HG02943 (cell line): ENCODE results near the gene ANTXR1.

ENCODE experiments used
- ATAC-seq: cut with Tn5 transposase; IDR thresholded peaks from one replicate; pipeline ENCODE4 v1.9.1; 2021; ENCODE audit warnings: mild to moderate bottlenecking, low read depth, moderate library complexity; ENCODE audit not compliant: unreplicated experiment

Gene ANTXR1

DNA sequence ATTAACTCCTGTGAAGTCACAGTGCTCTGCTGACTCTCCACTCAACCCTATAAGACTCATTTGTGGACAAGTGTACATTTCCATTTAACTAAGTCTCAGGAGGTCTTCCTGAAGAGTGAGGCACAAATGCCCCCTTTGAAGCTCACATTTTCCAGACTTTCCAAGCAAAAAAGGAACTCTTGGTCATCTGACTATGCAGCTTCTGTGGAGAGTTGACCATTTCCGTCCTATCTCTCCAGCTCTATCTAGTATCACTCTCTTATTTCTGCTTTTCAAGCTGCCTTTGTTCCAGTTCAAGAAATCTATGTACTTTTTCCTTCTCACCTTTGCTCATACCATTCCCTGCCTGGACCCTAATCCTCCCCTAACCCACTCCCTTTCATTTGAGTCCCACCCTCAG is 77.0 kb downstream of the ANTXR1 start:
- ATAC-seq = no peak

- no peak for ATAC-seq
Observed at GRCh38 chr2:69090820-69091219, 77.8 kb downstream of the ANTXR1 start.

DNA sequence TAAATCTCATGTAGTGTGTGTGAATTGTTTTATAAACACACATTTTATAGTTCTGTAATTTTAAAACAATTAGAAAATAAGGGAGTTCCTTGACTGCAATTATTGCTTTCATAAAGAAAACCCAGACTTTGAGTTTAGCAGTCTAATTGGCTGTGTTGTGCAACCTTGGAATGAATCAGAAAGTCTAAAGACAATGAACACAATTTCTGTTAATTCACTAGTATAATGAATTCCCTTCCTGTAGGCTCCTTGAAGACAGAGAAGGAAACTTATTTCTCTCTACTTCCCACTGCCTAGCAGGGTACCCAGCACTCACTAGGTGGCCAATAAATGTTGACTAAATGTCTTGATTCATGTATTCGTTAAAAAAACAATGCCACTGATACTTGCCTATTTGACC is 79.9 kb downstream of the ANTXR1 start:
- ATAC-seq = no peak

- no peak for ATAC-seq
Observed at GRCh38 chr2:69095305-69095704, 82.3 kb downstream of the ANTXR1 start.

DNA sequence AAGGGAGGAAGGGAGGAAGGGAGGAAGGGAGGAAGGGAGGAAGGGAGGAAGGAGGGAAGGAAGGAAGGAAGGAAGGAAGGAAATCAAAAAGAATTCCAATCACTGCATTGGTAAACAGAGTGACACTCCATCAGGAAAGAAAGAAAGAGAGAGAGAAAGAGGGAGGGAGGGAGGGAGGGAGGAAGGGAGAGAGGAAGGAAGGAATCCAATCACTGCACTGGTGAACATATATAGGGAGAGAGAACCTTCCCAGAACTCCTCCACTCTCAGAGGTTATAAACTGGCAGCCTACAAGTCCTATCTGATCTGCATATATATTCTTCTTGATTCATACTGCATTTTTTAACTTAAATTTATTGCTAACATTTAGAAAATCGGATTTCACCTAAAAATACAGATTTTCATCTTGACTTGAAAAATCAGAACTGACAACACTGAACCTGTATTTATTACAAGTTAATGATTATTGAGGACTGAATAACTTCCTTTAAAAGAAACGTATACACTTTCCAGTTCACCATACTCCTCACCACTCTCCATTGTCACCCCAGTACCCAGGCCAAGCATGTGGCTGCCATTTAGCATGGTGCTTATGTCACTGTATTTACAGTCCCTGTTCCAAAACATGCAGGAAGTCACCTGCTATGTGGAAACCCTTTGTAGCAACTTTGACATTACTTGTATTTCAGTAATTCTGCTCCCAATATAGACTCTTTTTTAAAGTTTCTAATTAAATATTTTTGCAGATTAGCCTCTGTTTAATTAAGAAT is 83.5 kb downstream of the ANTXR1 start:
- no peak for ATAC-seq

GRCh38 chr2:69097148-69097610 is 84.2 kb downstream of the ANTXR1 start:
- ATAC-seq = no peak

DNA sequence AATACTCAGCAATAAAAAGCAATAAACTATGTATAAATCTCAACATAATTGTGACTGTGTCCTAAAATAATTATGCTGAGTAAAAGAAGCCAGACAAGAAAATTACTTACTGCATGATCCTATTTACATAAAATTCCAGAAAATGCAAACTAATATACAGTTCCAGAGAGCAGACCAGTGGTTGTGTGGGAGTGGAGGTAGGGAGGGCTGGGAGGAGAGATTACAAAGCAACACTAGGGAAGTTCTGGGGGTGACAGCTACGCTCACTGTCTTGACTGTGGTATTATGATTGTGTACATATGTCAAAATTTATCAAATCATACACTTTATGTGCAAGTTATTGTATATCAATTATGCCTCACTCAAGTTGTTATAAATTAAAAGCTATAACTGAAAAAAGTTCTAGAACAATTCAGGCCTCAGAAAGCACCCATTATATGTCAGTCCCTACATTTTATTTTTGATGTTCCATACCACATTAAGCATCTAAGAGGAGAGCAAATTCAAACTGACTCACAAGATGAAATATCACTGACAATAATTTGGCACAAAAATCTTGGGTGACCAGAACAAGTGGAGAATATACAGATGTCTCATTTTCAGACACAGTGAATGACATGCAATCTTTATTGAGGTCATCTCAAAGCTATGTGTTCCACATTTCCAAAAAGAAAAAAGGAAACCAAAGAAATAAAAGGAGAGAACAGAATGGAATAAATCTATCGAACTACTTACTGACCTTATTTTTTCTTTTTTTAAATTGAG is 85.1 kb downstream of the ANTXR1 start:
- ATAC-seq = no peak

GRCh38 chr2:69099541-69099940 is 86.6 kb downstream of the ANTXR1 start:
- no peak for ATAC-seq

- no peak for ATAC-seq
Observed at GRCh38 chr2:69100220-69100723, 87.3 kb downstream of the ANTXR1 start.

DNA sequence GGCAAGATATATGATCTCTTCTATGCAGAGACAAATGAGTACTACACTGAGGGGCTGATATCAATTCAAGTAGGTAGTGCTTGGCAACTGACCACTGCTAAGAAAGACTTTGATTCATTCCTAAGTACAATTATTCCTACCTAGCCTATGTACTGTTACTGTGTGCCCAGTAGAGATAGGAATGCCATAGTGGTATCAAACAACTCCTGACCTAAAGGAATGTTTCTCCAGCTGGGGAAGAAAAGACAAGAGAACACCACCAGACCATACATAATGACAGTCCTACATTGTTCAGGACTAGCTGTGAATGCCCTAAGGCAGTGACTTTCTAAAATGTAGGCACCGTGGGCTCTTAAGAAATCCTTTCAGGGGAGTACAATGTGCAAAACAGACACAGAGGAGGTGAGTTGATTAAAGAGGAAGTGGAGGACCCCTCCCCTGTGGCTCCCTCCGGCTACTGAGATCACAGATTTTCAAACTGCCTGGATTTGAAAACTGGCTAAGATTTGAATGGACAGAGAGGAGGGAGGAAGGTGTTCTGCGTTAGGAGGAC is 89.1 kb downstream of the ANTXR1 start:
- no peak for ATAC-seq

- ATAC-seq = no peak
Observed at GRCh38 chr2:69103419-69103818, 90.4 kb downstream of the ANTXR1 start.

DNA sequence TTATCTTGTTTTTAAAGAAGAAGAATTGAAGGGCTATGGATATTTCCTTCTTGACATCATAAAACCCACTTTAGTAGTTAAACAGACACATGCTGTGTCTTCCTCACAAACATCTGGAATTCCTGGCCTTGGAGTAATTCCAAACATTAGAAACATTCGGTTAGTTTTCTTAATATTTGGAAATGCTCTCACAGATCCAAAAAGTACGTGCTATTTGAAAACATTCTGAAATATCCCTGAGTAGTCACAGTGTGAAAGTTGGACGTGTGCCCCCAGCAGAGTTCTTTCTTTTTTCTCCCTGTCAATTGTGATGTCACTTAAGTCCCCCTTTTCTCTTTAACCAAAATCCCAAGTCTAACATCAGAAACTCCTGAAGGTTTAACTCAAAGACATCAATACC is 91.3 kb downstream of the ANTXR1 start:
- ATAC-seq = no peak

DNA sequence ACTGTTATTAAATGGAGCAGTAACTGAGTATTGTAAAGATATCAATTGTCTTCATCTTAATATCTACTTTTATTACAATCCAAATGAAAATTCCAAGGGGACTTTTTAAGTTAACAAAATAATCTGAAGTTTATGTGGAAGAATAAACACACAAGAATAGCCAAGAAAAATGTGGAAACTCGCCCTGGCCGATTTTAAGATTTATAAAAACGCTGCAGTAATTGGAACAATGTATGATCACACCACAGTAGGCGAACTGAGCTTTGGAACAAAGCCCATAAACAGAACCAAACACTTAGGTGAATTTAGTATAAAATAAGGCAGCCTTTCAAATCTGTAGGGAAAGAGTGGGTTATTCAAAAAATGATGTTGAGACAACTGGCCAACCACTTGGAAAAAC is 96.3 kb downstream of the ANTXR1 start:
- no peak for ATAC-seq

DNA sequence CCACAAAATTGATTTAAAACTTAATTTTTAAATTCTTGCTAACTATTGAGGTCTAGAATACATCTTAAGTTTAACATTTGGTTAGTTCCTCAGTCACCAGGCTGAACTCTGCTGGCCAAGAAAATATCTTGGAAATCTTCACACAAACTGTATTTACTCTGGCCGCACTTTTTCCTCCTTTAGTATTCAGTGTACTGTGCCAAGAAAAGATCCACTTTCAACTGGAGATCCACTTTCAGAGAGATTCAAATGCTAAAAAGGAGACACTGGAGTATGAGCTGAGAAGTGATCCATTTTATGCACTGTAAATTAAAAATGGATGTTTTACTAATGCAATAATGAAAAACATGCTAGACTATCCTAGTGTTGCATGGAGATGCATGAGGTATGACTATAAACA is 98.1 kb downstream of the ANTXR1 start:
- ATAC-seq = no peak

- ATAC-seq = no peak
Observed at GRCh38 chr2:69113627-69114026, 100.6 kb downstream of the ANTXR1 start.

DNA sequence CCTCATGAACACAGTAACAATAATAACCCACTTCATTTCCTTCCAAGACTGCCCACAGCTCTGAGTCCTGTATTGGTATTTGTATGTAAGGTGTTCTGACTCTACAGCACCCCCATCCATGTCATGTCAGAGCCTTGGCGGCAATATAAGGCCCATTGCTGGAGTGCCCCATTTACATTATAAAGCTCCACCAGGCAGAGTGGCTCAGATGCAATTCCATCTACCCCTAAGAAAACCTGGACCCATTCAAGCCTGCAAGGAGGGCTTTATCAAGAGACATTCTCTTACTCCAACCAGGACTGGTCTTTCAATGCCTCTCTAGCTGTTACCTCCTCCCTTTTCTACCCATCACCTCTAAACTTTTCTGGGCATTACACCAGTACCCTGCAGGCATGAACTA is 101.6 kb downstream of the ANTXR1 start:
- ATAC-seq = no peak

GRCh38 chr2:69116438-69116837 is 103.5 kb downstream of the ANTXR1 start:
- no peak for ATAC-seq

GRCh38 chr2:69118609-69119008 is 105.6 kb downstream of the ANTXR1 start:
- ATAC-seq = no peak

GRCh38 chr2:69119104-69119894 is 106.3 kb downstream of the ANTXR1 start:
- ATAC-seq = no peak

DNA sequence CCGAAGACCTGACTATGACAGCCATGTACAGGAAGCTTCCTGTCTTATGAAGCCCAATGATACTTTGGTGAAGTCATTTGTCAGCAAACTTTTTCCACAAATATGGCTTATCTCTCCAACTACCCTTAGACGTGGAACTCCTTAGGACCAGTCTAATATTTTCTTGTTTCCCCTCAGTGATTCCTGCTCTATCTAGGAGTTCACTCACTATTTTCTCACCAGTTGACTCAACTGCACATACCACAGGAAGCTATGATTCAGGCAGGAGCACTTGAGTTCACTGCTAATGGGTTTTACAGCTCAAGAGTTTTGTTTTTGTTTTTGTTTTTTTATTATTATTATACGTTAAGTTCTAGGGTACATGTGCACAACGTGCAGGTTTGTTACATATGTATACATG is 109.3 kb downstream of the ANTXR1 start:
- ATAC-seq = no peak

DNA sequence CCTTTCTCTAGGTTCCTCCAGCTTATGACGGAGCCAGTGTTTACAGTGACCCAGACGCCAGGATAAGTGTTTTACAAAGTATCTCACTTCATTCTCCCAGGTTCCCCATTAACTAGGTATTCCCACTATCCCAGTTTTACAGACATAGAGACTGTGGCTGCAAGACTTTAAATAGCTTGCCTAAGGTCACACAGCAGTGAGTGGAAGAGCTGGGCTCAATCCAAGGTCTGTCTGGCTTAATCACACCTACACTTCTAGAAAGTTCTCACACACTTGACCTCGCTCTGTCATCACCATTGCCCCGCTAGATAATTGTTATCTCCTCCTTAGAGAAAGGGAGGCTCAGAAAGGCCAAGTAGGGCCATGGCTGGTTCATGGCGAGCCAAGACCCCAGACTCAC is 110.2 kb downstream of the ANTXR1 start:
- ATAC-seq = no peak
